Neural cell (in vitro differentiated cells): ENCODE results near the gene GAPVD1. TPM values are rescaled to one million over a fixed set of nuclear protein-coding genes. Genes with fewer than 3 reads are reported as not detected.
A peak's percentile ranks its signal among the peaks of the same experiment; 100 is the strongest.

Experiments
- H2AFZ ChIP-seq: fragments of 200-600, 300-800 bp; sonication (generic), shearing (Covaris generic); 2 replicates; pipeline ENCODE4 v1.6.0; 2014; ENCODE audit warnings: low read depth, mild to moderate bottlenecking, antibody characterized with exemption, low read length, moderate library complexity
- H3F3A ChIP-seq: fragments of 200-600 bp; shearing (Covaris generic); 2 replicates; pipeline ENCODE4 v1.6.1; 2016; ENCODE audit warnings: mild to moderate bottlenecking, moderate library complexity, mixed read lengths, antibody characterized with exemption, low read length; ENCODE audit not compliant: insufficient read depth, poor library complexity, severe bottlenecking
- H3K27ac ChIP-seq: fragments of 200-600, 300-800 bp; sonication (generic), shearing (Covaris generic); 2 replicates; pipeline ENCODE4 v1.5.1; 2014; ENCODE audit warnings: mild to moderate bottlenecking, low read length, moderate library complexity
- H3K27me3 ChIP-seq: fragments of 300-800, 200-600 bp; sonication (generic), shearing (Covaris generic); 2 replicates; pipeline ENCODE4 v1.6.0; 2014; ENCODE audit warnings: mild to moderate bottlenecking, low read depth, low read length, moderate library complexity; ENCODE audit not compliant: insufficient read depth
- H3K36me3 ChIP-seq: fragments of 300-800, 200-600 bp; sonication (generic), shearing (Covaris generic); 2 replicates; pipeline ENCODE4 v1.5.1; 2014; ENCODE audit warnings: mild to moderate bottlenecking, antibody characterized with exemption, low read length, moderate library complexity; ENCODE audit not compliant: insufficient read depth
- H3K4me2 ChIP-seq: fragments of 300-800, 200-600 bp; sonication (generic), shearing (Covaris generic); 2 replicates; pipeline ENCODE4 v1.6.0; 2014; ENCODE audit warnings: mild to moderate bottlenecking, low read length
- H3K4me3 ChIP-seq: fragments of 300-800, 200-600 bp; sonication (generic), shearing (Covaris generic); 2 replicates; pipeline ENCODE4 v1.5.1; 2014; ENCODE audit warnings: mild to moderate bottlenecking, low read length, moderate library complexity
- H3K79me2 ChIP-seq: fragments of 200-600 bp; shearing (Covaris generic); replicated peaks from 2 replicates; pipeline ENCODE4 v1.6.0; 2014; ENCODE audit warnings: mild to moderate bottlenecking, low read length, moderate library complexity; ENCODE audit not compliant: insufficient read depth
- H3K9ac ChIP-seq: fragments of 300-800, 200-600 bp; sonication (generic), shearing (Covaris generic); 2 replicates; pipeline ENCODE4 v1.6.1; 2016; ENCODE audit warnings: mild to moderate bottlenecking, low read length, mixed read lengths
- H3K9me2 ChIP-seq: fragments of 200-600 bp; shearing (Covaris generic); 2 replicates; pipeline ENCODE4 v1.6.1; 2016; ENCODE audit warnings: mild to moderate bottlenecking, low read length, mixed read lengths; ENCODE audit not compliant: insufficient read depth
- H3K9me3 ChIP-seq: fragments of 200-600, 300-800 bp; sonication (generic), shearing (Covaris generic); 2 replicates; pipeline ENCODE4 v1.6.1; 2016; ENCODE audit warnings: mild to moderate bottlenecking, mixed run types, low read length, moderate library complexity, mixed read lengths
- H4K20me1 ChIP-seq: fragments of 200-600 bp; shearing (Covaris generic); 2 replicates; pipeline ENCODE4 v1.6.1; 2016; ENCODE audit warnings: mild to moderate bottlenecking, mixed run types; ENCODE audit not compliant: insufficient read depth
- CTCF ChIP-seq: fragments of 450-650 bp; IDR thresholded peaks from 2 replicates; pipeline ENCODE4 v1.5.1; 2014; ENCODE audit warnings: antibody characterized with exemption, mild to moderate bottlenecking, moderate library complexity; ENCODE audit not compliant: poor library complexity, severe bottlenecking
- EP300 ChIP-seq: fragments of 450-650 bp; conservative IDR thresholded peaks from 2 replicates; pipeline ENCODE4 v1.6.1; 2014; ENCODE audit warnings: antibody characterized with exemption, mild to moderate bottlenecking, moderate library complexity; ENCODE audit not compliant: poor library complexity, severe bottlenecking
- EZH2 ChIP-seq: fragments of 200-600, 300-800 bp; shearing (Covaris generic), sonication (generic); IDR thresholded peaks from 2 replicates; pipeline ENCODE4 v1.6.1; 2014; ENCODE audit warnings: antibody characterized with exemption, low read length, borderline replicate concordance, mild to moderate bottlenecking; ENCODE audit not compliant: insufficient read depth, poor library complexity, severe bottlenecking
- MXI1 ChIP-seq: fragments of 450-650 bp; conservative IDR thresholded peaks from 2 replicates; pipeline ENCODE4 v1.6.1; 2014; ENCODE audit warnings: antibody characterized with exemption, mild to moderate bottlenecking; ENCODE audit not compliant: poor library complexity, severe bottlenecking
- POLR2AphosphoS5 ChIP-seq: IDR thresholded peaks from 2 replicates; pipeline ENCODE4 v1.6.1; 2012
- RAD21 ChIP-seq: fragments of 450-650 bp; conservative IDR thresholded peaks from 2 replicates; pipeline ENCODE4 v1.6.1; 2014; ENCODE audit warnings: antibody characterized with exemption, mild to moderate bottlenecking, moderate library complexity
- REST ChIP-seq: IDR thresholded peaks from 2 replicates; pipeline ENCODE4 v1.6.1; 2012; ENCODE audit warnings: borderline replicate concordance
- SMC3 ChIP-seq: fragments of 450-650 bp; conservative IDR thresholded peaks from 2 replicates; pipeline ENCODE4 v1.6.1; 2014; ENCODE audit warnings: antibody characterized with exemption, mild to moderate bottlenecking, moderate library complexity; ENCODE audit not compliant: poor library complexity
- TAF1 ChIP-seq: IDR thresholded peaks from 2 replicates; pipeline ENCODE4 v1.6.1; 2012; ENCODE audit warnings: low read depth
- polyA plus RNA-seq: library from polyadenylated mRNA; depleted of rRNA; stranded (reverse); fragments of >200 nt; gene quantifications from 2 replicates; pipeline ENCODE4 v1.2.3, GENCODE V29; 2014

GAPVD1 gene
- polyA plus RNA-seq, 1 donor from 2014 or later: 49.2 TPM

DNA sequence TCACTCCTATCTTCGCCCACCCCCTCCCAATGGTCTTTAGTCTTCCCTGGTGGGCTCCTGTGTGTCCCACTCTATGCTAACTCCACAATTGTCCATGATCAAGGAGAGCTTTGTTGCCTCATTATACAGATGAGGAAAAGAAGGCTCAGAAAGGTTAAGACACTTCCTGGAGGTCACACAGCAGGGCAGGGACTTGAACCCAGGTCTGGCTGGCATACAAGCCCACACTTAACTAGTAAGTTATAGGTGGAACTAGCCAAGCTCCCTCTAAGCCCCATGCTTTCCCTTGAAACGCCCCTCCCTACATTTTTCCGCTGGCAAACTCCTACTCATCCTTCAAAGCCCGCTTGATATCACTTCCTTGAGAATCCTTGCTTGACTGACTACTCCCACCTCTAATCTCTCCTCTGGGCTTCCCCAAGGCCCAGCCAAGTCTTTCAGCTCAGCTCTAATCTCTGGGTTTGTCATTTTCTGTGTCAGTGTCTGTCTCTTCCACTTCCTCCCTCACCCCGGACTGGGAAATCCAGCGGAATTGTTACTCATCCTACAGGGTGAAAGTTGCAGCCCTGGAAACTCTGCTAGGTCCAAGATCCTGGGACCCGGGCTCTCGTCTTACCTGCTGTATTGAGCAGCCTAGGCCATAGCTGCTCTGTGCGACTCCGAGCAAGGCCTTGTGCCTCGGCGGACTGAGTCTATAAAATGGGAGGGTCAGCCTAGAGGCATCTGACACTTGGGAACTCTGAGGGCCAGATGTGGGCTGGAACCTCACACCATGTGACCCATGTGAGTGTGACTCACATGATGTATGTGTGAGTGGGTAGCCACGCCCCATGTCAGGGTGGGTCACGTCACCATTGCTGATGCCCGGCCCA is 144.5 kb downstream of the GAPVD1 start:
- Histone ChIP-seq H4K20me1 (no peaks in the 10 kb centered on the region), H3K4me2 (no peak overlapping the region), H3K9me2 (no peaks in the 10 kb centered on the region), H3F3A (no peaks in the 10 kb centered on the region), H3K4me3 (no peak overlapping the region), H3K36me3 (no peaks in the 10 kb centered on the region), H3K9ac (no peak overlapping the region), H3K9me3 (no peaks in the 10 kb centered on the region), H3K27me3 (no peaks in the 10 kb centered on the region), H2AFZ (no peak overlapping the region), H3K27ac (no peak overlapping the region), H3K79me2 (no peaks in the 10 kb centered on the region)
- no peak for TF ChIP-seq CTCF

DNA sequence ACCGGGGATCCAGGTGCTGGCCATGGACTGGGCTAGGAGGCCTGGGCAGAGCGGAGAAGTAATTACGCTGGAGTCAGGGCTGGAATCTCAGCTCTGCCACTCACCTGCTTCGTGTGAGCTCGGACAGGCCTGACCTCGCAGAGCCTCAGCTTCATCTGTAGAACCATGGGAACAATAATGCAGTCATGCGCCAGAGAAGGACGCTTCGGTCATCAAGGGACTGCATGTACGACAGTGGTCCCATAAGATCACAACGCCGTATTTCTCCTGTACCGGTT is 145.1 kb downstream of the GAPVD1 start:
- Histone ChIP-seq H3K4me2 (no peak overlapping the region), H3K79me2 (no peaks in the 10 kb centered on the region), H3K9me2 (no peaks in the 10 kb centered on the region), H3F3A (no peaks in the 10 kb centered on the region), H2AFZ (no peak overlapping the region), H3K36me3 (no peaks in the 10 kb centered on the region), H3K27me3 (no peaks in the 10 kb centered on the region), H3K9me3 (no peaks in the 10 kb centered on the region), H3K4me3 (no peak overlapping the region), H4K20me1 (no peaks in the 10 kb centered on the region), H3K27ac (no peak overlapping the region), H3K9ac (no peak overlapping the region)
- TF ChIP-seq EP300 (no peak), TAF1 (no peak), RAD21 (no peak)

DNA sequence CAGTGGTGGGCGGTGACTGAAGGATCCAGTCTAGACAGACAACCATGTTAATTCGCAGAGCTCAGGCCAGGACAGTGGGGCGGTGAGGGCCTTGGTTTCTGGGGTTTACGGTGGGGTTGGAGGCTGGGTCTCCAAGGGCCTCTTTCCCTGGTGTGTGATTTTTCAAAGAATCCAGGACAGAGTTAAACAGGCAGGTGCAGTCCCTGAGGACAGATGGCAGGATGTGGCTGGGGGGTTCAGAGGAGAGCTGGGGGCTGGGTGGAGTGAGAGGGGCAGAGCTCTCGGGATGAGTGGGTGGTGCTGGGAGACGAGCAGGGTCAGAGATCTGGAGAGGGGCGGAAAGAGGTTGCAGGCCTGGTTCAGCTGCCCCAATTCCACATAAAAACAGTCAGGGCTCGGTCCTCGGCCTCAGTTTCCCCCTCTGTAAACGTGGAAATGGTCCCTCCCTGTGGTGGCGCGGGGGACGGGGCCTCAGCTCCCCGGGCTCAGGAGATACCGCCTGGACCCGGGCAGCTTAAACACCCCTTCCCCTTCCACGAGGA is 145.9 kb downstream of the GAPVD1 start:
- H2AFZ ChIP-seq: no peak overlapping the region
- no peaks in the 10 kb centered on the region for H3K9me3 ChIP-seq
- no peaks in the 10 kb centered on the region for H3K36me3 ChIP-seq
- no peaks in the 10 kb centered on the region for H3K79me2 ChIP-seq
- H3F3A ChIP-seq: no peaks in the 10 kb centered on the region
- no peak overlapping the region for H3K27ac ChIP-seq
- H3K9ac ChIP-seq: peak overlapping the region; percentile 54
- H4K20me1 ChIP-seq: no peaks in the 10 kb centered on the region
- H3K4me3 ChIP-seq: peak overlapping the region; percentile 63
- H3K4me2 ChIP-seq: no peak overlapping the region
- no peak for TF ChIP-seq EZH2
- no peak for TF ChIP-seq SMC3
- no peak for TF ChIP-seq RAD21
- no peak for TF ChIP-seq MXI1
- no peak for TF ChIP-seq REST
- TF ChIP-seq CTCF: no peak
- no peak for TF ChIP-seq EP300
- TF ChIP-seq POLR2AphosphoS5: no peak
- no peak for TF ChIP-seq TAF1
- H3K27me3 ChIP-seq: no peaks in the 10 kb centered on the region
- no peaks in the 10 kb centered on the region for H3K9me2 ChIP-seq
